T-cell (primary cell): ENCODE results near the gene UBR3. TPM values are rescaled to one million over a fixed set of nuclear protein-coding genes. Genes with fewer than 3 reads are reported as not detected.

ENCODE experiments used
- ATAC-seq, 4 experiments: fragments of 200-7000 bp in 3 of 4; fragments of 150-1000 bp in 1 of 4; cut with Tn5 transposase; replicated peaks in 1 of 4; 1 replicate in 3 of 4; 2 replicates in 1 of 4; pipeline ENCODE4 v1.10.0; 2021; ENCODE audit warnings: moderate library complexity in 3 of 4, mild to moderate bottlenecking in 2 of 4, moderate number of reproducible peaks in 1 of 4
- CTCF ChIA-PET, 2 donors: fragments of 300-600 bp; sonication (Branson Sonifier 250); formaldehyde crosslinking; loops; one replicate each; lab custom pipeline; 2022; ENCODE audit warnings: antibody characterized with exemption in 2 of 2; lab: Charles Lee
- POLR2A ChIA-PET, 2 donors: fragments of 300-600 bp; sonication (Branson Sonifier 250); formaldehyde crosslinking; loops; one replicate each; lab custom pipeline; 2022; ENCODE audit warnings: antibody characterized with exemption in 2 of 2; lab: Charles Lee
- DNase-seq, 35 experiments: peaks; one replicate each; pipeline versions ENCODE4 v3.0.0 to v3.0.0-alpha.2; 2013 to 2023
- H3K27ac ChIP-seq: one replicate; pipeline ENCODE4 v1.5.1; 2013; ENCODE audit warnings: low read length
- H3K27me3 ChIP-seq, 2 experiments: replicated peaks in 1 of 2; 1 replicate in 1 of 2; 2 replicates in 1 of 2; pipeline versions ENCODE4 v1.6.1 to v1.7.0; 2013; ENCODE audit warnings: low read length in 1 of 2, mixed read lengths in 1 of 2; ENCODE audit not compliant: control insufficient read depth in 2 of 2, insufficient read depth in 2 of 2; ENCODE audit errors: extremely low read depth in 1 of 2
- H3K36me3 ChIP-seq, 2 donors: 1 replicate in 1 of 2; 2 replicates in 1 of 2; pipeline versions ENCODE4 v1.6.1 to v1.7.0; 2013; ENCODE audit warnings: low read length in 1 of 2; ENCODE audit not compliant: control insufficient read depth in 2 of 2, insufficient read depth in 1 of 2; ENCODE audit errors: extremely low read depth in 1 of 2
- H3K4me1 ChIP-seq, 2 experiments: 1 replicate in 1 of 2; 2 replicates in 1 of 2; pipeline versions ENCODE4 v1.6.1 to v1.7.0; 2013; ENCODE audit warnings: low read length in 2 of 2, mixed read lengths in 1 of 2; ENCODE audit not compliant: insufficient read depth in 2 of 2, control insufficient read depth in 1 of 2; ENCODE audit errors: extremely low read depth in 1 of 2
- H3K4me3 ChIP-seq, 2 donors: 1 replicate in 1 of 2; 2 replicates in 1 of 2; pipeline versions ENCODE4 v1.5.1 to v1.7.0; 2013; ENCODE audit warnings: mild to moderate bottlenecking in 2 of 2, low read length in 1 of 2, moderate library complexity in 1 of 2; ENCODE audit not compliant: control insufficient read depth in 1 of 2; ENCODE audit errors: extremely low read depth in 1 of 2
- H3K9me3 ChIP-seq: 2 replicates; pipeline ENCODE4 v1.7.0; 2013
- H3K27ac Mint-ChIP-seq, 2 donors: one replicate each; pipeline ENCODE4 v1.8.0; 2020 to 2021; ENCODE audit warnings: mild to moderate bottlenecking in 2 of 2, mixed read lengths in 2 of 2
- H3K27me3 Mint-ChIP-seq, 2 donors: one replicate each; pipeline ENCODE4 v1.8.0; 2021 to 2022; ENCODE audit warnings: mixed read lengths in 2 of 2
- H3K36me3 Mint-ChIP-seq: one replicate; pipeline ENCODE4 v1.8.0; 2021; ENCODE audit warnings: mixed read lengths
- H3K4me1 Mint-ChIP-seq, 3 donors: one replicate each; pipeline ENCODE4 v1.8.0; 2020 to 2022; ENCODE audit warnings: mixed read lengths in 3 of 3, mild to moderate bottlenecking in 1 of 3
- H3K4me3 Mint-ChIP-seq, 3 donors: one replicate each; pipeline ENCODE4 v1.8.0; 2020 to 2022; ENCODE audit warnings: mild to moderate bottlenecking in 3 of 3, mixed read lengths in 3 of 3, moderate library complexity in 3 of 3
- H3K9me3 Mint-ChIP-seq, 3 donors: one replicate each; pipeline ENCODE4 v1.8.0; 2020 to 2022; ENCODE audit warnings: mixed read lengths in 3 of 3
- WGBS: methylation state at CpG from one replicate; pipeline ENCODE4 v1.1.5; 2013; ENCODE audit warnings: missing lambda C conversion rate; ENCODE audit not compliant: insufficient coverage; 5-methylcytosine and 5-hydroxymethylcytosine counted together
- total RNA-seq, 35 experiments: library from RNA in 6 of 35; stranded (reverse) in 6 of 35; fragments of 120-200 nt in 1 of 35; gene quantifications; one replicate each; pipeline versions ENCODE4 v1.2.1 to v1.2.4 and lab custom pipeline; 2013 to 2026

UBR3 gene
- total RNA-seq, 5 donors from 2014 or later (not counting 1 experiment from before 2014, with no cell fraction given) = 28.6 to 49.9 (median 31.3) TPM

DNA sequence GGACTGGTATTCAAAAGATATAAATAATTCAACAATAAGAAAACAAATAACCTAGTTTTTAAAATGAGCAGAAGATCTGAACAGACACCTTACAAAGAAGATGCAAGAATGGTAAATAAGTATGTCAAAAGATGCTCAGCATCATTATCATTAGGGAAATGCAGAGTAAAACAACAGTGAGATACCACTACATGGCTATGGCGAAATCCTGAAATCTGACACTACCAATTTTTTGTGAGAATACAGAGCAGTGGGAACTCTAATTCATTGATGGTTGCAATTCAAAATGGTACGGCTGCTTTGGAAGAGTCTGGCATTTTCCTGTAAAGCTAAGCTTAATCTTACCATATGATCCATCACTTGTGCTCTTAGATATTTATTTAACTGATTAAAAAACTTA is 151.8 kb downstream of the UBR3 start:
- ATAC-seq = no peak
- no peaks in the 10 kb centered on the region for H3K27me3 ChIP-seq
- no peaks in the 10 kb centered on the region for H3K4me1 ChIP-seq
- H3K36me3 Mint-ChIP-seq = peaks cover 63% of the 10 kb centered on the region
- no peak for DNase-seq
- no peak overlapping the region for H3K27ac ChIP-seq
- no peaks in the 10 kb centered on the region for H3K9me3 ChIP-seq
- H3K4me3 ChIP-seq = no peak overlapping the region
- ChIA-PET CTCF (no interaction called here), POLR2A (no interaction called here)
- H3K36me3 ChIP-seq = peaks cover 0 to 12% of the 10 kb centered on the region in 2 donors
- no peak overlapping the region for H3K27ac Mint-ChIP-seq
- H3K4me1 Mint-ChIP-seq = peaks cover 4 to 7% (median 7%) of the 10 kb centered on the region in 3 donors
- H3K9me3 Mint-ChIP-seq = peaks cover 19 to 31% (median 27%) of the 10 kb centered on the region in 3 donors
- H3K27me3 Mint-ChIP-seq = no peaks in the 10 kb centered on the region
- H3K4me3 Mint-ChIP-seq = no peak overlapping the region
- WGBS = 100% methylated on average over 1 of the region's 2 CpGs

- H3K36me3 Mint-ChIP-seq = peaks cover 56% of the 10 kb centered on the region
- no peak for ATAC-seq
- H3K4me3 Mint-ChIP-seq = no peak overlapping the region
- no peak overlapping the region for H3K27ac Mint-ChIP-seq
- POLR2A ChIA-PET = interaction anchor here in 1 of 2 donors (0.6 kb wide), 1 partner anchor 1804 kb away, joined by 3 read pairs; no protein-coding TSS in a partner anchor
- no peaks in the 10 kb centered on the region for H3K27me3 Mint-ChIP-seq
- H3K9me3 Mint-ChIP-seq = peaks cover 12 to 21% (median 20%) of the 10 kb centered on the region in 3 donors
- Histone ChIP-seq H3K9me3 (no peaks in the 10 kb centered on the region), H3K4me1 (no peaks in the 10 kb centered on the region), H3K27ac (no peak overlapping the region), H3K27me3 (no peaks in the 10 kb centered on the region), H3K4me3 (no peak overlapping the region), H3K36me3 (peaks cover 0 to 12% of the 10 kb centered on the region in 2 donors)
- CTCF ChIA-PET = no interaction called here
- WGBS = 96% methylated on average over 3 of the region's 4 CpGs
- H3K4me1 Mint-ChIP-seq = peaks cover 4 to 7% (median 7%) of the 10 kb centered on the region in 3 donors
- DNase-seq = no peak
These were observed 152.7 kb downstream of the UBR3 start for GRCh38 chr2:169980001-169980400.

GRCh38 chr2:169980643-169981042 is 153.4 kb downstream of the UBR3 start:
- Histone ChIP-seq H3K4me3 (no peak overlapping the region), H3K27ac (no peak overlapping the region), H3K4me1 (no peaks in the 10 kb centered on the region), H3K36me3 (peaks cover 0 to 12% of the 10 kb centered on the region in 2 donors), H3K9me3 (no peaks in the 10 kb centered on the region), H3K27me3 (no peaks in the 10 kb centered on the region)
- ChIA-PET POLR2A (interaction anchor here in 1 of 2 donors (0.6 kb wide), 1 partner anchor 1804 kb away, joined by 3 read pairs; no protein-coding TSS in a partner anchor), CTCF (no interaction called here)
- ATAC-seq (no peak), DNase-seq (no peak)
- Mint-ChIP-seq H3K36me3 (peaks cover 52% of the 10 kb centered on the region), H3K27ac (no peak overlapping the region), H3K27me3 (no peaks in the 10 kb centered on the region), H3K4me1 (peaks cover 4 to 7% (median 7%) of the 10 kb centered on the region in 3 donors), H3K9me3 (peaks cover 6 to 15% (median 14%) of the 10 kb centered on the region in 3 donors), H3K4me3 (no peak overlapping the region)
- no CpG with 5 or more reads among the region's 2 CpGs for WGBS

DNA sequence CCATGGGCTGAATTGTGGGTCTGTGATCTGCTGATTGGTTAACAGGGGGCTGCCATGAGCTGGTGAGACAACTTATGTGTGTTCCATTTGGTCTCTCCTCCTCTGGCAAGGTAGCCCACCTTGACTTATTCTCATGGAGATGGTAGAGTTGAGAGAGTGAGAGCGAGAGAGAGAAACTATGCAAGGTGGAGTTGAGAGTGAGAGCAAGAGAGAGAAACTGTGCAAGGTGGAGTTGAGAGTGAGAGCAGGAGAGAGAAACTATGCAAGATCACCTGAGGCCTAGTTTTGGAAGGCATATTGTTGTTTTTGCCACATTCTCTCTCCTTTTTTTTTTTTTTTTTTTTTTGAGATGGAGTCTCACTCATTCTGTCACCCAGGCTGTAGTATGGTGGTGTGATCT is 155.7 kb downstream of the UBR3 start:
- Histone ChIP-seq H3K9me3 (no peaks in the 10 kb centered on the region), H3K4me3 (no peak overlapping the region), H3K27ac (no peak overlapping the region), H3K4me1 (no peaks in the 10 kb centered on the region), H3K27me3 (no peaks in the 10 kb centered on the region), H3K36me3 (peaks cover 0 to 12% of the 10 kb centered on the region in 2 donors)
- no peaks in the 10 kb centered on the region for H3K9me3 Mint-ChIP-seq
- peaks cover 2 to 7% (median 4%) of the 10 kb centered on the region in 3 donors for H3K4me1 Mint-ChIP-seq
- H3K36me3 Mint-ChIP-seq = peaks cover 42% of the 10 kb centered on the region
- POLR2A ChIA-PET = interaction anchor here in 1 of 2 donors (1.0 kb wide), 1 partner anchor 40 kb away, joined by 3 read pairs; no protein-coding TSS in a partner anchor
- CTCF ChIA-PET = no interaction called here
- H3K27me3 Mint-ChIP-seq = no peaks in the 10 kb centered on the region
- no peak for DNase-seq
- no peak overlapping the region for H3K4me3 Mint-ChIP-seq
- ATAC-seq = no peak
- H3K27ac Mint-ChIP-seq = peak overlapping the region in 1 of 2 donors; percentile 20
- no CpG with 5 or more reads among the region's 1 CpG for WGBS

GRCh38 chr2:169983506-169983905 is 156.3 kb downstream of the UBR3 start:
- no peaks in the 10 kb centered on the region for H3K9me3 ChIP-seq
- no peak overlapping the region for H3K4me3 ChIP-seq
- POLR2A ChIA-PET = interaction anchor here in 1 of 2 donors (0.6 to 1.0 kb wide), 2 partner anchors 41 to 98 kb away, joined by 3 to 4 read pairs; no protein-coding TSS in a partner anchor
- Mint-ChIP-seq H3K27me3 (no peaks in the 10 kb centered on the region), H3K4me1 (peaks cover 0 to 7% (median 4%) of the 10 kb centered on the region in 3 donors), H3K27ac (no peak overlapping the region), H3K36me3 (peaks cover 37% of the 10 kb centered on the region), H3K9me3 (no peaks in the 10 kb centered on the region), H3K4me3 (no peak overlapping the region)
- H3K27me3 ChIP-seq = no peaks in the 10 kb centered on the region
- CTCF ChIA-PET = no interaction called here
- H3K27ac ChIP-seq = no peak overlapping the region
- peaks cover 0 to 6% of the 10 kb centered on the region in 2 donors for H3K36me3 ChIP-seq
- no CpG with 5 or more reads among the region's 3 CpGs for WGBS
- no peak for ATAC-seq
- no peak for DNase-seq
- no peaks in the 10 kb centered on the region for H3K4me1 ChIP-seq

DNA sequence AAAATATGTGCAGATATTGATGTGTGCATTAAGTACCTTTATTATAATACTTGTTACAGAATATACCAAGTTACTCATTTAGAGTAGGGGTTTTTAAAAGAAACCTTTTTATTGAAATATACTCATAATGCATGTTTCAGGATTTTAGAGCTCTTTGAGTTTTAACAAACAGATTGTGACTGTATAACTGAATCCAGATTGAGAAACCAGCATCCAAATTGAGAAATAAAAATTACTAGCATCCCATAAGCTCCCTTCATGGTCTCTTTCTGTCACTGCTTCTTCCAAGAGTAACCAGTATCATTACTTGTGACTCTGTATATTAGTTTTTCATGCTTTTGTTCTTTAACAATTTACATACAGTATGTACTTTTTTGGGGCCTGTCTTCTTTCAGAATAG is 156.9 kb downstream of the UBR3 start:
- Histone ChIP-seq H3K27ac (no peak overlapping the region), H3K36me3 (peaks cover 0 to 5% of the 10 kb centered on the region in 2 donors), H3K4me1 (no peaks in the 10 kb centered on the region), H3K9me3 (no peaks in the 10 kb centered on the region), H3K27me3 (no peaks in the 10 kb centered on the region), H3K4me3 (no peak overlapping the region)
- H3K9me3 Mint-ChIP-seq = no peaks in the 10 kb centered on the region
- peaks cover 0 to 7% (median 4%) of the 10 kb centered on the region in 3 donors for H3K4me1 Mint-ChIP-seq
- no peak overlapping the region for H3K27ac Mint-ChIP-seq
- ChIA-PET CTCF (no interaction called here), POLR2A (no interaction called here)
- ATAC-seq = no peak
- H3K36me3 Mint-ChIP-seq = peaks cover 36% of the 10 kb centered on the region
- no peaks in the 10 kb centered on the region for H3K27me3 Mint-ChIP-seq
- DNase-seq = no peak
- no peak overlapping the region for H3K4me3 Mint-ChIP-seq
